SK-N-SH (cell line): ENCODE data around the gene CARMIL3. TPM values are rescaled to one million over a fixed set of nuclear protein-coding genes. Genes with fewer than 3 reads are reported as not detected.

Experiments
- CTCF ChIA-PET: fragments of 300-600, 350-600 bp; formaldehyde crosslinking; extraction: SDS; loops from one replicate; lab custom pipeline; 2021; lab: Yijun Ruan, JAX
- POLR2A ChIA-PET: fragments of 350-600 bp; sonication (Branson Sonifier 250); formaldehyde crosslinking; extraction: SDS; loops from one replicate; lab custom pipeline; 2020; ENCODE audit warnings: antibody characterized with exemption, inconsistent platforms; lab: Yijun Ruan, JAX
- DNase-seq: peaks from one replicate; pipeline ENCODE4 v3.0.0; 2012
- H2AFZ ChIP-seq: fragments of 200-600 bp; sonication (generic); 2 replicates; pipeline ENCODE4 v1.8.1; 2016; ENCODE audit warnings: antibody characterized with exemption, mild to moderate bottlenecking, low read depth
- H3F3A ChIP-seq: fragments of 200-600 bp; sonication (generic); replicated peaks from 2 replicates; pipeline ENCODE3; 2016; ENCODE audit warnings: antibody characterized with exemption, mild to moderate bottlenecking; ENCODE audit not compliant: insufficient read depth
- H3K27ac ChIP-seq, 2 experiments: fragments of 200-500 bp in 1 of 2; fragments of 200-600 bp in 1 of 2; sonication (Bioruptor generic) in 1 of 2; sonication (generic), shearing (Covaris generic) in 1 of 2; 2 replicates each; pipeline versions ENCODE4 v1.5.1 to v1.6.1; 2014 to 2016; ENCODE audit warnings: low read depth in 2 of 2, inconsistent platforms in 1 of 2, low read length in 1 of 2, mild to moderate bottlenecking in 1 of 2, mixed read lengths in 1 of 2
- H3K27me3 ChIP-seq: fragments of 200-600 bp; sonication (generic), shearing (Covaris generic); 2 replicates; pipeline ENCODE4 v1.6.1; 2016; ENCODE audit warnings: mixed run types; ENCODE audit not compliant: insufficient read depth
- H3K36me3 ChIP-seq, 2 experiments: fragments of 200-500 bp in 1 of 2; fragments of 200-600 bp in 1 of 2; sonication (Bioruptor generic) in 1 of 2; sonication (generic) in 1 of 2; replicated peaks in 1 of 2; 2 replicates each; pipeline versions ENCODE3 to v1.5.1; 2014 to 2016; ENCODE audit warnings: low read length in 1 of 2, mild to moderate bottlenecking in 1 of 2; ENCODE audit not compliant: insufficient read depth in 2 of 2, control insufficient read depth in 1 of 2
- H3K4me1 ChIP-seq, 2 experiments: fragments of 200-500 bp in 1 of 2; fragments of 200-600 bp in 1 of 2; sonication (Bioruptor generic) in 1 of 2; sonication (generic), shearing (Covaris generic) in 1 of 2; 2 replicates each; pipeline versions ENCODE4 v1.5.1 to v1.6.1; 2014 to 2016; ENCODE audit warnings: low read depth in 1 of 2, low read length in 1 of 2, mixed run types in 1 of 2; ENCODE audit not compliant: insufficient read depth in 2 of 2, control insufficient read depth in 1 of 2
- H3K4me2 ChIP-seq: fragments of 200-600 bp; sonication (generic), shearing (Covaris generic); 2 replicates; pipeline ENCODE4 v1.6.1; 2017; ENCODE audit warnings: mixed run types
- H3K4me3 ChIP-seq, 2 experiments: fragments of 200-500 bp in 1 of 2; fragments of 200-600 bp in 1 of 2; sonication (Bioruptor generic) in 1 of 2; sonication (generic), shearing (Covaris generic) in 1 of 2; 2 replicates each; pipeline versions ENCODE4 v1.5.1 to v1.8.1; 2014 to 2016; ENCODE audit warnings: low read depth in 2 of 2, inconsistent platforms in 1 of 2, low read length in 1 of 2, mild to moderate bottlenecking in 1 of 2, mixed read lengths in 1 of 2, moderate library complexity in 1 of 2
- H3K79me2 ChIP-seq: fragments of 200-600 bp; sonication (generic); 2 replicates; pipeline ENCODE4 v1.8.1; 2017; ENCODE audit warnings: mild to moderate bottlenecking; ENCODE audit not compliant: insufficient read depth
- H3K9ac ChIP-seq: fragments of 200-600 bp; sonication (generic); 2 replicates; pipeline ENCODE4 v1.6.1; 2017; ENCODE audit warnings: mixed run types
- H3K9me2 ChIP-seq: fragments of 200-600 bp; sonication (generic); 2 replicates; pipeline ENCODE4 v1.6.1; 2017; ENCODE audit warnings: mixed run types
- H3K9me3 ChIP-seq: fragments of 200-600 bp; sonication (generic); 2 replicates; pipeline ENCODE4 v1.6.1; 2017; ENCODE audit warnings: mixed run types, mild to moderate bottlenecking, moderate library complexity
- H4K20me1 ChIP-seq: fragments of 200-600 bp; sonication (generic); 2 replicates; pipeline ENCODE4 v1.6.1; 2017; ENCODE audit warnings: mild to moderate bottlenecking, mixed run types; ENCODE audit not compliant: insufficient read depth
- CHD2 ChIP-seq: fragments of 150-350 bp; IDR thresholded peaks from 2 replicates; pipeline ENCODE4 v1.6.1; 2018; ENCODE audit warnings: low read length; ENCODE audit not compliant: partially characterized antibody
- EP300 ChIP-seq, 2 experiments: IDR thresholded peaks; 2 replicates each; pipeline versions ENCODE4 v1.4.0 to v1.6.1; 2012; ENCODE audit warnings: borderline replicate concordance in 1 of 2, low read depth in 1 of 2, low read length in 1 of 2
- FOXM1 ChIP-seq: IDR thresholded peaks from 2 replicates; pipeline ENCODE4 v1.4.0; 2012; ENCODE audit warnings: low read depth, mild to moderate bottlenecking
- GABPA ChIP-seq: IDR thresholded peaks from 2 replicates; pipeline ENCODE4 v1.4.0; 2012; ENCODE audit warnings: low read depth, mild to moderate bottlenecking
- JUND ChIP-seq: IDR thresholded peaks from 2 replicates; pipeline ENCODE4 v1.4.0; 2012
- MEF2A ChIP-seq: IDR thresholded peaks from 2 replicates; pipeline ENCODE4 v1.4.0; 2012; ENCODE audit warnings: low read depth, borderline replicate concordance
- MXI1 ChIP-seq: IDR thresholded peaks from 2 replicates; pipeline ENCODE4 v1.6.1; 2012; ENCODE audit warnings: mild to moderate bottlenecking, low read depth, low read length, improper control_type of control experiment
- RAD21 ChIP-seq: IDR thresholded peaks from 2 replicates; pipeline ENCODE4 v1.6.1; 2012; ENCODE audit warnings: mild to moderate bottlenecking, low read length
- RCOR1 ChIP-seq: fragments of 150-350 bp; IDR thresholded peaks from 2 replicates; pipeline ENCODE4 v1.6.1; 2017; ENCODE audit warnings: antibody characterized with exemption, low read length
- TAF1 ChIP-seq: IDR thresholded peaks from 2 replicates; pipeline ENCODE4 v1.6.1; 2012; ENCODE audit warnings: low read depth, mild to moderate bottlenecking, low read length, moderate library complexity, borderline replicate concordance
- TEAD4 ChIP-seq: IDR thresholded peaks from 2 replicates; pipeline ENCODE4 v1.4.0; 2012; ENCODE audit warnings: mild to moderate bottlenecking, borderline replicate concordance; ENCODE audit not compliant: insufficient read depth
- YY1 ChIP-seq: IDR thresholded peaks from 2 replicates; pipeline ENCODE4 v1.4.0; 2012; ENCODE audit warnings: low read depth, mild to moderate bottlenecking
- WGBS: methylation state at CpG from one replicate; pipeline ENCODE4 v1.1.6; 2017; ENCODE audit warnings: low lambda C conversion rate; 5-methylcytosine and 5-hydroxymethylcytosine counted together
- polyA plus RNA-seq, 3 experiments: library from polyadenylated mRNA; depleted of rRNA; stranded (reverse); fragments of >200 nt; gene quantifications; 2 replicates each; pipeline ENCODE4 v1.2.3, GENCODE V29; 2012
- TF ChIP-seq, protein P1 (sequence below): IDR thresholded peaks from 2 replicates; pipeline ENCODE4 v1.4.0; 2012; ENCODE audit warnings: low read depth, borderline replicate concordance
- TF ChIP-seq, protein P2 (sequence below): IDR thresholded peaks from 2 replicates; pipeline ENCODE4 v1.6.1; 2012; ENCODE audit warnings: mild to moderate bottlenecking, low read depth, low read length, moderate library complexity
- TF ChIP-seq, protein P3 (sequence below): fragments of 200-600 bp; sonication (generic); IDR thresholded peaks from 2 replicates; pipeline ENCODE4 v1.6.1; 2017; ENCODE audit warnings: antibody characterized with exemption, mild to moderate bottlenecking, moderate library complexity
- TF ChIP-seq, protein P4 (sequence below): fragments of 150-350 bp; IDR thresholded peaks from 2 replicates; pipeline ENCODE4 v1.6.1; 2016; ENCODE audit warnings: mild to moderate bottlenecking, low read depth, low read length

Gene CARMIL3
- polyA plus RNA-seq, 1 of the 3 experiments (the other 2 are of a cell fraction), result 0.43 TPM

DNA sequence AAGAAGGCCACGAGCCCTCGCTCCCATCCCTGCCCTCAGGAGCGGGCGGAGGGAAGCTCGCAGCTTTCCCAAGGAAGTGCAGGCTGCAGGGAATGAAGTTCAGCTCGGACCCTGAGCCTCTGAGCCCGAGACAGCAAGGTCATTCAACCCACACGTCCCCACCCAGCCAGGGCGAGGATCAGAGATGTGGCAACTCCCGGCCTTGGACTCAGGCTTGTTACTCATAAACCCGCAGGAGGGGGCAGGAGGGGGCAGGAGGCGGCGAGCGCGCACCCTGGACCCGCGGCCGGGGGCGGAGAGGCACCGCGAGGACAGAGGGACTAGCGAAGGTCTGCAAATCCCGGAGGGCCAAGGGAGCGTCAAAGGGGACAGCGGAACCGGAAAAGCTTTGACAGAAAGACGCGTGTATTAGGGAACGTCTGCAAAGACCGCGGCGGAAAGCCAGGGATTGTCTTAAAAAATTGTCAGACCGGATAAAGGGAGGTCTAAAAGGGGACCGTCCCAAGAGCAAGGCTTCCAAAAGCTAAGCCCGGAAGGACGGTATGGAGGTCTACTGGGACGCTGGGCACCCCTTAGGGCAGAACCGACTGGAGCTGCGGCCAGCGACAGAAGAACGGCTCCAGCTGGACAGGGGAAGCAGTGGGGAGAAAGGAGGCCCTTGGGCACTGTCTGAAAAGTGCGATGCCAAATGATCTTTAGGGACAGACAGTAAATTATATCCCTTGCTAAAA, 62.2 kb downstream of the CARMIL3 start (continued):
- TF ChIP-seq, protein P1, sequence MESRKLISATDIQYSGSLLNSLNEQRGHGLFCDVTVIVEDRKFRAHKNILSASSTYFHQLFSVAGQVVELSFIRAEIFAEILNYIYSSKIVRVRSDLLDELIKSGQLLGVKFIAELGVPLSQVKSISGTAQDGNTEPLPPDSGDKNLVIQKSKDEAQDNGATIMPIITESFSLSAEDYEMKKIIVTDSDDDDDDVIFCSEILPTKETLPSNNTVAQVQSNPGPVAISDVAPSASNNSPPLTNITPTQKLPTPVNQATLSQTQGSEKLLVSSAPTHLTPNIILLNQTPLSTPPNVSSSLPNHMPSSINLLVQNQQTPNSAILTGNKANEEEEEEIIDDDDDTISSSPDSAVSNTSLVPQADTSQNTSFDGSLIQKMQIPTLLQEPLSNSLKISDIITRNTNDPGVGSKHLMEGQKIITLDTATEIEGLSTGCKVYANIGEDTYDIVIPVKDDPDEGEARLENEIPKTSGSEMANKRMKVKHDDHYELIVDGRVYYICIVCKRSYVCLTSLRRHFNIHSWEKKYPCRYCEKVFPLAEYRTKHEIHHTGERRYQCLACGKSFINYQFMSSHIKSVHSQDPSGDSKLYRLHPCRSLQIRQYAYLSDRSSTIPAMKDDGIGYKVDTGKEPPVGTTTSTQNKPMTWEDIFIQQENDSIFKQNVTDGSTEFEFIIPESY, result 0 out of 2 replicates have a peak, but pooled peaks have one; percentile 57
- TF ChIP-seq TEAD4 (no peak), MEF2A (no peak), EP300 (IDR thresholded peaks at IDR 0.05; ENCODE audit: borderline replicate concordance in 1 of 2, low read depth in 1 of 2, low read length in 1 of 2) (peak in 1 of 2 experiments; percentile 31; a peak in 2 of 4 replicates), RAD21 (no peak), FOXM1 (no peak), YY1 (peak; percentile 73; the same call in 1 of the 2 replicates)
- TF ChIP-seq, protein P2, sequence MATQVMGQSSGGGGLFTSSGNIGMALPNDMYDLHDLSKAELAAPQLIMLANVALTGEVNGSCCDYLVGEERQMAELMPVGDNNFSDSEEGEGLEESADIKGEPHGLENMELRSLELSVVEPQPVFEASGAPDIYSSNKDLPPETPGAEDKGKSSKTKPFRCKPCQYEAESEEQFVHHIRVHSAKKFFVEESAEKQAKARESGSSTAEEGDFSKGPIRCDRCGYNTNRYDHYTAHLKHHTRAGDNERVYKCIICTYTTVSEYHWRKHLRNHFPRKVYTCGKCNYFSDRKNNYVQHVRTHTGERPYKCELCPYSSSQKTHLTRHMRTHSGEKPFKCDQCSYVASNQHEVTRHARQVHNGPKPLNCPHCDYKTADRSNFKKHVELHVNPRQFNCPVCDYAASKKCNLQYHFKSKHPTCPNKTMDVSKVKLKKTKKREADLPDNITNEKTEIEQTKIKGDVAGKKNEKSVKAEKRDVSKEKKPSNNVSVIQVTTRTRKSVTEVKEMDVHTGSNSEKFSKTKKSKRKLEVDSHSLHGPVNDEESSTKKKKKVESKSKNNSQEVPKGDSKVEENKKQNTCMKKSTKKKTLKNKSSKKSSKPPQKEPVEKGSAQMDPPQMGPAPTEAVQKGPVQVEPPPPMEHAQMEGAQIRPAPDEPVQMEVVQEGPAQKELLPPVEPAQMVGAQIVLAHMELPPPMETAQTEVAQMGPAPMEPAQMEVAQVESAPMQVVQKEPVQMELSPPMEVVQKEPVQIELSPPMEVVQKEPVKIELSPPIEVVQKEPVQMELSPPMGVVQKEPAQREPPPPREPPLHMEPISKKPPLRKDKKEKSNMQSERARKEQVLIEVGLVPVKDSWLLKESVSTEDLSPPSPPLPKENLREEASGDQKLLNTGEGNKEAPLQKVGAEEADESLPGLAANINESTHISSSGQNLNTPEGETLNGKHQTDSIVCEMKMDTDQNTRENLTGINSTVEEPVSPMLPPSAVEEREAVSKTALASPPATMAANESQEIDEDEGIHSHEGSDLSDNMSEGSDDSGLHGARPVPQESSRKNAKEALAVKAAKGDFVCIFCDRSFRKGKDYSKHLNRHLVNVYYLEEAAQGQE, result no peak
- TF ChIP-seq, all 33 proteins: peak for 10

DNA sequence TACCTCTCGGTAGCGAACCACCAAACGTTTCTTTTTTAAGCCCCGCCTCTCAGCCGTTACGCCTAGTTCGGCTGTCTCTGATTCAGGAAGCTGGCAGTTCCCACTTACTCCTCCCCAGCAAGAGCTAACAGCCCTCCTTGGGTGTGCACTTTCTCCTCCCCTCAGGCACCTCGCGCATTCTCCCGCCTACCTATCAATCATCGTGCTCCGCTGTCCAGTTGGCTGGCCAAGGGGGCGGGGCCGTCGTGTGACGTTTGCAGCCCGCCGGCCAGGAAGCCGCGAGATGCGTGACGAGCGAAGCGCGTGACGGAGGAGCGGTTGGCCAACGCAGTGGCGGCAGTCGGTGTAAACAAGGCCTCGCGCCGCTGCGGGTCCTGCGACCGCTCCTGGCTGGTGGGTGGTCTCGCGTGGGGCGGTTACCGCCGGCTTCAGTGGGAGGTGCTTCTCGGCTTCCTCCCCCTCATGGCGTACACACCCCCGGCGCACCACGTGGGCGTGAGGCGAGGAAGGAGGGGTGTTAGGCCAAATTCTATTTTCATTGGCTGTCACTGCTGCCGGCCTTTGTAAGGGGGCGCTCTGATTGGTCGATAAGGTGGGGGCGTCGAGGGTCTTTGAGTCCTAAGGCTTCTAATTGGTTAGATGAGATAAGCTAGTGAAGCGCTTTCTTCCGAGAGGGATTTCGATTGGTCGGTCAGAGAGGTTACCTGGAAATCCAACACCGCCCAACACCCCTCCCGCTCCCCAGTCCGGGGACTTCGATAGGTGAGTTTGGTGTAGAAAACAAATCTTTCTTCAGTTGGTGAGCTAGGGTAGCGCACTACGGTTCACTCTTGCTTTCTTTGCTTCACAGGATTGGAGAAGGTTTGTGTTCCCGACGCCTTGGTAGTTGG, 63.0 kb downstream of the CARMIL3 start, which contains the start of the genes DCAF11 and NRL:
Gene DCAF11 (plus strand): TSS at position 246 of the 890 bp plus-strand sequence. CDS start 818 bp downstream, outside the sequence.
Gene NRL (minus strand): TSS at position 418 of the 890 bp plus-strand sequence. CDS start 32,101 bp downstream, outside the sequence.
- WGBS, result under 1% methylated on average over 46 of the region's 65 CpGs
- peak within 1 kb of the TSS; percentile 90 for H3K4me2 ChIP-seq
- H3K36me3 ChIP-seq, result peaks cover 12 to 31% of the 10 kb centered on the region in 2 experiments
- H3K9ac ChIP-seq, result peak within 1 kb of the TSS; percentile 91
- peaks cover 6% of the 10 kb centered on the region; the same call in 1 of the 2 replicates for H3K79me2 ChIP-seq
- peak within 1 kb of the TSS; percentile 74 for H2AFZ ChIP-seq
- no peaks in the 10 kb centered on the region for H4K20me1 ChIP-seq
- no peaks in the 10 kb centered on the region for H3K9me3 ChIP-seq
- CTCF ChIA-PET, result interaction anchor here (0.7 to 3.8 kb wide), 15 partner anchors 20 to 526 kb away, joined by 3 to 25 read pairs (median 3); partner anchors contain the start of genes CARMIL3, IPO4, IRF9 and PCK2
- H3K4me3 ChIP-seq, result peak within 1 kb of the TSS; percentile 71 to 88
- no peaks in the 10 kb centered on the region for H3K9me2 ChIP-seq
- peak; percentile 95 for DNase-seq
- no peaks in the 10 kb centered on the region for H3K27me3 ChIP-seq
- H3K27ac ChIP-seq, result peak within 1 kb of the TSS; percentile 97 to 99
- H3F3A ChIP-seq, result peaks cover 11% of the 10 kb centered on the region
- peaks cover 10 to 17% of the 10 kb centered on the region in 2 experiments for H3K4me1 ChIP-seq
- POLR2A ChIA-PET, result interaction anchor here (0.6 to 3.2 kb wide), 19 partner anchors 8 to 794 kb away, joined by 3 to 28 read pairs (median 6); partner anchors contain the start of genes CARMIL3, EMC9, FITM1 and IRF9
- TF ChIP-seq, protein P3, sequence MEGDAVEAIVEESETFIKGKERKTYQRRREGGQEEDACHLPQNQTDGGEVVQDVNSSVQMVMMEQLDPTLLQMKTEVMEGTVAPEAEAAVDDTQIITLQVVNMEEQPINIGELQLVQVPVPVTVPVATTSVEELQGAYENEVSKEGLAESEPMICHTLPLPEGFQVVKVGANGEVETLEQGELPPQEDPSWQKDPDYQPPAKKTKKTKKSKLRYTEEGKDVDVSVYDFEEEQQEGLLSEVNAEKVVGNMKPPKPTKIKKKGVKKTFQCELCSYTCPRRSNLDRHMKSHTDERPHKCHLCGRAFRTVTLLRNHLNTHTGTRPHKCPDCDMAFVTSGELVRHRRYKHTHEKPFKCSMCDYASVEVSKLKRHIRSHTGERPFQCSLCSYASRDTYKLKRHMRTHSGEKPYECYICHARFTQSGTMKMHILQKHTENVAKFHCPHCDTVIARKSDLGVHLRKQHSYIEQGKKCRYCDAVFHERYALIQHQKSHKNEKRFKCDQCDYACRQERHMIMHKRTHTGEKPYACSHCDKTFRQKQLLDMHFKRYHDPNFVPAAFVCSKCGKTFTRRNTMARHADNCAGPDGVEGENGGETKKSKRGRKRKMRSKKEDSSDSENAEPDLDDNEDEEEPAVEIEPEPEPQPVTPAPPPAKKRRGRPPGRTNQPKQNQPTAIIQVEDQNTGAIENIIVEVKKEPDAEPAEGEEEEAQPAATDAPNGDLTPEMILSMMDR, result no peak
- peak; percentile 31; the same call in 1 of the 2 replicates for TF ChIP-seq GABPA
- peak; percentile 96 for TF ChIP-seq CHD2
- TF ChIP-seq, protein P1, result peak; percentile 92
- TF ChIP-seq JUND, result no peak
- TF ChIP-seq MXI1, result peak; percentile 97
- no peak for TF ChIP-seq RCOR1
- TF ChIP-seq, protein P4, sequence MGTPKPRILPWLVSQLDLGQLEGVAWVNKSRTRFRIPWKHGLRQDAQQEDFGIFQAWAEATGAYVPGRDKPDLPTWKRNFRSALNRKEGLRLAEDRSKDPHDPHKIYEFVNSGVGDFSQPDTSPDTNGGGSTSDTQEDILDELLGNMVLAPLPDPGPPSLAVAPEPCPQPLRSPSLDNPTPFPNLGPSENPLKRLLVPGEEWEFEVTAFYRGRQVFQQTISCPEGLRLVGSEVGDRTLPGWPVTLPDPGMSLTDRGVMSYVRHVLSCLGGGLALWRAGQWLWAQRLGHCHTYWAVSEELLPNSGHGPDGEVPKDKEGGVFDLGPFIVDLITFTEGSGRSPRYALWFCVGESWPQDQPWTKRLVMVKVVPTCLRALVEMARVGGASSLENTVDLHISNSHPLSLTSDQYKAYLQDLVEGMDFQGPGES, result peak; percentile 94
- TF ChIP-seq TAF1, result no peak
